Thoracic aorta (tissue), 2 donors: ENCODE measurements around the gene KLF3. TPM values are rescaled to one million over a fixed set of nuclear protein-coding genes. Genes with fewer than 3 reads are reported as not detected.

Experiments used
- ATAC-seq: fragments of 150-250 bp; one replicate; pipeline ENCODE4 v1.8.0; 2017; ENCODE audit warnings: low read depth; ENCODE audit not compliant: insufficient number of reproducible peaks, low FRiP score
- DNase-seq: peaks from one replicate; pipeline ENCODE4 v3.0.0-alpha.2; 2020; ENCODE audit warnings: low spot score
- H3K27ac ChIP-seq, 2 donors: fragments of 200-600 bp; sonication (generic); 1 replicate in 1 of 2; 2 replicates in 1 of 2; pipeline ENCODE4 v1.5.1; 2016; ENCODE audit warnings: mild to moderate bottlenecking in 2 of 2, moderate library complexity in 2 of 2
- H3K27me3 ChIP-seq: fragments of 200-600 bp; sonication (generic); replicated peaks from 2 replicates; pipeline ENCODE4 v1.6.0; 2016; ENCODE audit warnings: mild to moderate bottlenecking; ENCODE audit not compliant: insufficient read depth
- H3K36me3 ChIP-seq: fragments of 200-600 bp; sonication (generic); one replicate; pipeline ENCODE4 v1.5.1; 2016
- H3K4me1 ChIP-seq, 2 donors: fragments of 200-600 bp; sonication (generic); 1 replicate in 1 of 2; 2 replicates in 1 of 2; pipeline versions ENCODE4 v1.5.1 to v1.6.0; 2016; ENCODE audit warnings: low read depth in 2 of 2, mild to moderate bottlenecking in 1 of 2; ENCODE audit not compliant: control insufficient read depth in 1 of 2
- H3K4me3 ChIP-seq: fragments of 200-600 bp; sonication (generic); 2 replicates; pipeline ENCODE4 v1.5.1; 2016; ENCODE audit warnings: mild to moderate bottlenecking
- H3K9me3 ChIP-seq: fragments of 200-600 bp; sonication (generic); 2 replicates; pipeline ENCODE4 v1.5.1; 2016
- CTCF ChIP-seq: fragments of 200-600 bp; sonication (generic); IDR thresholded peaks from one replicate; pipeline ENCODE4 v1.5.1; 2019; ENCODE audit warnings: antibody characterized with exemption
- total RNA-seq, 2 donors: library from RNA; depleted of rRNA; stranded (reverse); fragments of >200 nt; gene quantifications; one replicate each; pipeline versions ENCODE4 v1.1.0 to v1.2.3, GENCODE V29; 2016

KLF3 gene
- total RNA-seq, 2 donors from 2014 or later = 45.8 to 53.4 TPM

GRCh38 chr4:38743866-38744265, 79.9 kb downstream of the KLF3 start:
- TF ChIP-seq CTCF = no peak
- no peak for DNase-seq
- no peaks in the 10 kb centered on the region for H3K36me3 ChIP-seq
- no peak overlapping the region for H3K27ac ChIP-seq
- H3K4me1 ChIP-seq = no peaks in the 10 kb centered on the region
- H3K9me3 ChIP-seq = peaks cover 3% of the 10 kb centered on the region
- no peaks in the 10 kb centered on the region for H3K27me3 ChIP-seq
- no peak for ATAC-seq
- no peak overlapping the region for H3K4me3 ChIP-seq

- H3K4me1 ChIP-seq = peaks cover 0 to 3% of the 10 kb centered on the region in 2 donors
- H3K9me3 ChIP-seq = peaks cover 3% of the 10 kb centered on the region
- DNase-seq (no peak), ATAC-seq (no peak)
- no peak overlapping the region for H3K4me3 ChIP-seq
- no peak for TF ChIP-seq CTCF
- no peaks in the 10 kb centered on the region for H3K27me3 ChIP-seq
- H3K27ac ChIP-seq = no peak overlapping the region
- no peaks in the 10 kb centered on the region for H3K36me3 ChIP-seq
Measured at GRCh38 chr4:38745881-38746280, 81.9 kb downstream of the KLF3 start.

- H3K27ac ChIP-seq = no peak overlapping the region
- H3K4me3 ChIP-seq = no peak overlapping the region
- no peak for TF ChIP-seq CTCF
- H3K4me1 ChIP-seq = peaks cover 3 to 13% of the 10 kb centered on the region in 2 donors
- DNase-seq = no peak
- ATAC-seq = no peak
- no peaks in the 10 kb centered on the region for H3K36me3 ChIP-seq
- H3K27me3 ChIP-seq = no peaks in the 10 kb centered on the region
- H3K9me3 ChIP-seq = peaks cover 3% of the 10 kb centered on the region
Measured at GRCh38 chr4:38747629-38748028, 83.6 kb downstream of the KLF3 start.

GRCh38 chr4:38749336-38749735, 85.3 kb downstream of the KLF3 start:
- Histone ChIP-seq H3K4me3 (no peak overlapping the region), H3K27me3 (no peaks in the 10 kb centered on the region), H3K27ac (no peak overlapping the region), H3K36me3 (no peaks in the 10 kb centered on the region), H3K9me3 (peaks cover 3% of the 10 kb centered on the region), H3K4me1 (peaks cover 7 to 26% of the 10 kb centered on the region in 2 donors)
- no peak for ATAC-seq
- TF ChIP-seq CTCF = no peak
- DNase-seq = no peak

Other genes starting within 250 kb of the KLF3 start
- under 1 TPM; 0.28 to 0.81 TPM for gene TLR10, start 118.8 kb downstream of the KLF3 start, total RNA-seq
- gene TLR1, start 140.6 kb downstream of the KLF3 start, total RNA-seq = 10 to 100 TPM; 16.1 to 36.3 TPM
- gene TLR6, start 192.6 kb downstream of the KLF3 start, total RNA-seq = 1 to 10 TPM; 1.8 to 3.5 TPM
- 100 to 1,000 TPM; 148 to 180 TPM for gene FAM114A1, start 203.6 kb downstream of the KLF3 start, total RNA-seq